Breast epithelium (tissue), 3 donors: ENCODE measurements around the gene ERGIC3.

Experiments
- CTCF ChIP-seq, 3 donors: fragments of 450-650 bp; IDR thresholded peaks; one replicate each; pipeline ENCODE4 v1.5.1; 2016 to 2017; ENCODE audit warnings: antibody characterized with exemption in 3 of 3, mild to moderate bottlenecking in 3 of 3, moderate library complexity in 3 of 3
- POLR2A ChIP-seq: fragments of 450-650 bp; IDR thresholded peaks from one replicate; pipeline ENCODE4 v1.6.1; 2016; ENCODE audit warnings: antibody characterized with exemption, mild to moderate bottlenecking, moderate library complexity

GRCh38 chr20:35506179-35506578, 35.7 kb upstream of the ERGIC3 start:
- TF ChIP-seq CTCF (IDR thresholded peaks at IDR 0.05) (no peak), POLR2A (no peak)
